ENCODE results near the gene MOB3B. TPM values are rescaled to one million over a fixed set of nuclear protein-coding genes. Genes with fewer than 3 reads are reported as not detected.

Gene MOB3B
- total RNA-seq, 1 donor from 2014 or later: 0.26 TPM

- DNase-seq (ENCODE audit: low spot score): no peak
- no peaks in the 10 kb centered on the region for H3K9me3 Mint-ChIP-seq
- intact Hi-C loops (cut with micrococcal nuclease): loop anchor here (5.0 kb wide), 1 partner anchor 86 kb away; the partner anchor contains the start of gene MOB3B
- no peaks in the 10 kb centered on the region for H3K36me3 Mint-ChIP-seq (ENCODE audit: low read depth)
- H3K27me3 Mint-ChIP-seq (ENCODE audit: insufficient read depth): peaks cover under 1% of the 10 kb centered on the region
- no peak overlapping the region for H3K4me3 Mint-ChIP-seq
- no peak overlapping the region for H3K27ac Mint-ChIP-seq
- no peaks in the 10 kb centered on the region for H3K4me1 Mint-ChIP-seq (ENCODE audit: low read depth)
These were observed 87.9 kb downstream of the MOB3B start for GRCh38 chr9:27441741-27442070.

DNA sequence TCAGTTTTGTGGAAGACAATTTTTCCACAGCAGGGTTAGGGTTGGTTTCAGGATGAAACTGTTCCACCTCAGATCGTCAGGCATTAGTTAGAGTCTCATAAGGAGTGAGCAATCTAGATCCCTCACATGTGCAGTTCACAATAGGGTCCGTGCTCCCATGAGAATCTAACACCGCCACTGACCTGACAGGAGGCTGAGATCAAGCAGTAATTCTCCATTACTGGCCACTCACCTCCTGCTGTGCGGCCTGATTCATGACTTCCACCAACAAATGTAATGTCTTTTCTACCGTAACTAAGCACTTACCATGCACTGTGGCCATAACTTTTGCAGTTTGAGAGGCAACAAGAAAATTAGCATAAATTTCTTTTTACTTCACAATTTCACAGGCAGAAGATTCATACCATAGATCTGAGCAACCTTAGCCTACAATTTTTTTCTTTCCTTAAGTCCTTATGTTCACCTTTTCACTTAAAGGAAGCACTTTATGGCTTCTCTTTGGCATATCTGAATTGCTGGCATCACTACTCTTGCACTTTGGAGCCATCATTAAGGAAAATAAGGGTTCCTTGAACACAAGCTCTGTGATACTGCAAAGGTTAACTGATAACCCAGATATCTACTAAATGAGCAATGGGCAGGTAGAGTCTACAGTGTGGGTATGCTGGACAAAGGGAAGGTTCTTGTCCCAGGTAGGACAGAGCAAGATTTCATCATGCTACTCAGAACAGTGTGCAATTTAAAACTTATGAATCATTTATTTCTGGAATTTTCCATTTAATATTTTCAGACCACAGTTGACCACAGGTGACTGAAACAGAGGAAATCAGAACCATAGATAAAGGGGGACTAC lies 88.5 kb downstream of the MOB3B start:
- intact Hi-C loops (cut with micrococcal nuclease): loop anchor here (5.0 kb wide), 1 partner anchor 86 kb away; the partner anchor contains the start of gene MOB3B
- H3K9me3 Mint-ChIP-seq: no peaks in the 10 kb centered on the region
- DNase-seq (ENCODE audit: low spot score): no peak
- peaks cover 1% of the 10 kb centered on the region for H3K27me3 Mint-ChIP-seq (ENCODE audit: insufficient read depth)
- H3K4me3 Mint-ChIP-seq: no peak overlapping the region
- H3K27ac Mint-ChIP-seq: no peak overlapping the region
- H3K4me1 Mint-ChIP-seq (ENCODE audit: low read depth): no peaks in the 10 kb centered on the region
- no peaks in the 10 kb centered on the region for H3K36me3 Mint-ChIP-seq (ENCODE audit: low read depth)

DNA sequence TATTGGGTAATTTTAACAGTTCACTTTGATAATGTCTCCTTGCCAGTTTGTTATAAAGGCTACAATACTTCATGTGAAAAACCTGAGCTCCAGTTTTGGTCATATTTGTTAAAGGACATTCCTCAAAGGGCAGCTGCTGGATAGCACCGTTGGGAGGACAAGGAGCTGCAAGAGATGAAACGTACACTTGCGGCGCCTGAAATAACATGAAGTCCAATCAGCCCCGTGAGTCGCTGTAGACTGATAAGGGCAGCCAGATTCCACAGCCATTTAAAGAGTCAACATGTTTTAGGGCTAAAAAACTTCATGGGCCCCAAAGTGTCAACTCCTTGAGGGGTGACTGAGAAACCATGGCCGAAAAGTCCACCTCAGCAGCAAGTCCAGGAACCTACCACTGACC lies 91.1 kb downstream of the MOB3B start:
- Mint-ChIP-seq H3K27ac (no peak overlapping the region), H3K27me3 (ENCODE audit: insufficient read depth) (peaks cover 3% of the 10 kb centered on the region), H3K4me1 (ENCODE audit: low read depth) (no peaks in the 10 kb centered on the region), H3K36me3 (ENCODE audit: low read depth) (peaks cover 2% of the 10 kb centered on the region), H3K4me3 (no peak overlapping the region), H3K9me3 (no peaks in the 10 kb centered on the region)
- no peak for DNase-seq (ENCODE audit: low spot score)
- intact Hi-C loops (cut with micrococcal nuclease): no loop called here

GRCh38 chr9:27437652-27438373 lies 91.8 kb downstream of the MOB3B start:
- Mint-ChIP-seq H3K27me3 (ENCODE audit: insufficient read depth) (peaks cover 3% of the 10 kb centered on the region), H3K4me3 (no peak overlapping the region), H3K4me1 (ENCODE audit: low read depth) (no peaks in the 10 kb centered on the region), H3K9me3 (no peaks in the 10 kb centered on the region), H3K36me3 (ENCODE audit: low read depth) (peaks cover 2% of the 10 kb centered on the region), H3K27ac (no peak overlapping the region)
- no peak for DNase-seq (ENCODE audit: low spot score)
- intact Hi-C loops (cut with micrococcal nuclease): no loop called here

- DNase-seq (ENCODE audit: low spot score): no peak
- intact Hi-C loops (cut with micrococcal nuclease): no loop called here
- H3K4me1 Mint-ChIP-seq (ENCODE audit: low read depth): no peaks in the 10 kb centered on the region
- H3K27ac Mint-ChIP-seq: no peak overlapping the region
- H3K36me3 Mint-ChIP-seq (ENCODE audit: low read depth): peaks cover 2% of the 10 kb centered on the region
- peaks cover 3% of the 10 kb centered on the region for H3K27me3 Mint-ChIP-seq (ENCODE audit: insufficient read depth)
- no peak overlapping the region for H3K4me3 Mint-ChIP-seq
- H3K9me3 Mint-ChIP-seq: no peaks in the 10 kb centered on the region
These were observed 93.4 kb downstream of the MOB3B start for GRCh38 chr9:27436234-27436633.

DNA sequence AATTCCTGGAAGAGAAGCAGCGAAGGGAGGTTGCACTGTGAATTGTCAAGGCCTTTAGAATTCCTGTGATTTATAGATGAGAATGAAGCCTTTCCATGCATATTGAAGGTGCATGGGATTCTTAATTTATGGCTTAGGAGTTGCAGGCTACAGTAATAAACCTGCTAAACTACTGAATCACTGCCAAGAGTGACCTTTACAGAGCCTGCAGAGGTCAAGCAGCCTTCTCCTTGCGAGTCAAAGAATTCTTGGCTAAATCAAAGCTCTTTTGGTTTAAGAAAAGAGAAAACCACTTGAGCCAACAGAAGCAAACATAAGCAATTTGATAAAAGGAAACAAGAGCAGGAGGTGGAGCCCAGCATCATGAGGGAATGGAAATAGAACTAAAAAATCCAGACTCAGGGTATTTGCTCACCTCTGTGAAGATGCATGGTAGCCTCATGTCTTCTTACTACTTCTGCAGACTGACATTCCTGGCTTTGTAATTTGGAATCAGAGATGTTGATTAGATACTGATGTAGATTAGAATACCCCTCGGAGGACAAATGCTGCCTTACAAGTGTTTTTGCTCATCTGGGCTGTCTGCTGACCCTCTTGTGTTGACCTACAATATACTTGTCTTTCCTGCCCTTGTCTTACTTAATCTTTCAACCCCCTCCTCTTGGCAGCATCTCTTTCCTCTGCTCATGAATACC lies 95.8 kb downstream of the MOB3B start:
- Mint-ChIP-seq H3K36me3 (ENCODE audit: low read depth) (peaks cover 2% of the 10 kb centered on the region), H3K4me1 (ENCODE audit: low read depth) (no peaks in the 10 kb centered on the region), H3K27ac (no peak overlapping the region), H3K4me3 (no peak overlapping the region), H3K9me3 (no peaks in the 10 kb centered on the region), H3K27me3 (ENCODE audit: insufficient read depth) (peaks cover 3% of the 10 kb centered on the region)
- no peak for DNase-seq (ENCODE audit: low spot score)
- intact Hi-C loops (cut with micrococcal nuclease): no loop called here

DNA sequence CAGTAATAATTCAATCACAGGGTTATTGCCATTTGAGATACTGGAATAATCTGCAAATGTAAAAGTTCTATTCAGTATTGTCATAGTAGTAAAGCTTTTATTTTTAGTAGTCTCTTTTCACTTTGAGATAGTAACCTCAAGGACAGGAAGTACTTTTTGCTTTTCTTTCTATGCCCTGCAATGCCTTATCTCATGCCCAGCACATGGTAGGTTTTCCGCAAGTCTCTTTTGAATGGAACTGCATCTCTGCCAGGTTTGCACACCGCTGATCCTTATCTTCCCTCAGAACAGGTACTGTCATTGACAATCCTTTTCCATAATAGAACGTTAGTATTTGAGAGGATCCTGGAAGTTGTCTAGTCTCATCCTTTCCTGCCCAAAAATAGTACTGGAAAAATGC lies 97.3 kb downstream of the MOB3B start:
- Mint-ChIP-seq H3K4me3 (no peak overlapping the region), H3K27me3 (ENCODE audit: insufficient read depth) (peaks cover 3% of the 10 kb centered on the region), H3K4me1 (ENCODE audit: low read depth) (no peaks in the 10 kb centered on the region), H3K36me3 (ENCODE audit: low read depth) (peaks cover 2% of the 10 kb centered on the region), H3K27ac (no peak overlapping the region), H3K9me3 (no peaks in the 10 kb centered on the region)
- no peak for DNase-seq (ENCODE audit: low spot score)
- intact Hi-C loops (cut with micrococcal nuclease): no loop called here

- intact Hi-C loops (cut with micrococcal nuclease): no loop called here
- DNase-seq (ENCODE audit: low spot score): no peak
- Mint-ChIP-seq H3K4me3 (no peak overlapping the region), H3K27ac (no peak overlapping the region), H3K9me3 (no peaks in the 10 kb centered on the region), H3K4me1 (ENCODE audit: low read depth) (no peaks in the 10 kb centered on the region), H3K27me3 (ENCODE audit: insufficient read depth) (peaks cover 1% of the 10 kb centered on the region), H3K36me3 (ENCODE audit: low read depth) (peaks cover 2% of the 10 kb centered on the region)
These were observed 98.0 kb downstream of the MOB3B start for GRCh38 chr9:27431543-27432147.

- no peak overlapping the region for H3K27ac Mint-ChIP-seq
- peaks cover 1% of the 10 kb centered on the region for H3K27me3 Mint-ChIP-seq (ENCODE audit: insufficient read depth)
- no peaks in the 10 kb centered on the region for H3K4me1 Mint-ChIP-seq (ENCODE audit: low read depth)
- H3K9me3 Mint-ChIP-seq: no peaks in the 10 kb centered on the region
- H3K36me3 Mint-ChIP-seq (ENCODE audit: low read depth): peaks cover 2% of the 10 kb centered on the region
- intact Hi-C loops (cut with micrococcal nuclease): no loop called here
- no peak for DNase-seq (ENCODE audit: low spot score)
- H3K4me3 Mint-ChIP-seq: no peak overlapping the region
These were observed 98.7 kb downstream of the MOB3B start for GRCh38 chr9:27430750-27431535.

- intact Hi-C loops (cut with micrococcal nuclease): no loop called here
- H3K27ac Mint-ChIP-seq: no peak overlapping the region
- H3K9me3 Mint-ChIP-seq: no peaks in the 10 kb centered on the region
- no peaks in the 10 kb centered on the region for H3K4me1 Mint-ChIP-seq (ENCODE audit: low read depth)
- no peaks in the 10 kb centered on the region for H3K27me3 Mint-ChIP-seq (ENCODE audit: insufficient read depth)
- no peak overlapping the region for H3K4me3 Mint-ChIP-seq
- no peak for DNase-seq (ENCODE audit: low spot score)
- peaks cover 2% of the 10 kb centered on the region for H3K36me3 Mint-ChIP-seq (ENCODE audit: low read depth)
These were observed 99.7 kb downstream of the MOB3B start for GRCh38 chr9:27429917-27430316.

GRCh38 chr9:27429436-27429835 lies 100.2 kb downstream of the MOB3B start:
- Mint-ChIP-seq H3K27me3 (ENCODE audit: insufficient read depth) (no peaks in the 10 kb centered on the region), H3K36me3 (ENCODE audit: low read depth) (no peaks in the 10 kb centered on the region), H3K9me3 (no peaks in the 10 kb centered on the region)

GRCh38 chr9:27428551-27428950 lies 101.1 kb downstream of the MOB3B start:
- no peak for DNase-seq (ENCODE audit: low spot score)
- H3K4me3 Mint-ChIP-seq: no peak overlapping the region
- H3K4me1 Mint-ChIP-seq (ENCODE audit: low read depth): no peaks in the 10 kb centered on the region
- H3K27ac Mint-ChIP-seq: no peak overlapping the region
- intact Hi-C loops (cut with micrococcal nuclease): no loop called here
- H3K27me3 Mint-ChIP-seq (ENCODE audit: insufficient read depth): no peaks in the 10 kb centered on the region
- H3K36me3 Mint-ChIP-seq (ENCODE audit: low read depth): no peaks in the 10 kb centered on the region
- no peaks in the 10 kb centered on the region for H3K9me3 Mint-ChIP-seq

More at GRCh38 chr9:27429436-27429835, 100.2 kb downstream of the MOB3B start:
- Mint-ChIP-seq H3K4me1 (ENCODE audit: low read depth) (no peaks in the 10 kb centered on the region), H3K4me3 (no peak overlapping the region), H3K27ac (no peak overlapping the region)
- no peak for DNase-seq (ENCODE audit: low spot score)
- intact Hi-C loops (cut with micrococcal nuclease): no loop called here

Measured in activated T-helper 1 cell treated with anti-CD3 and anti-CD28 coated beads, Interleukin-12 subunit alpha, Interleukin-12 subunit beta, Interleukin-2, Interleukin-4 antibody, amounts not matched to agents 30 ng/mL and 10 ng/mL and 1 ng/mL, durations not matched to agents 14 hours and 24 hours and 36 hours (primary cell).